Fibroblast of pulmonary artery (primary cell): ENCODE measurements around the gene ADGRL1.
A peak's percentile ranks its signal among the peaks of the same experiment; 100 is the strongest.

Experiments used
- DNase-seq: peaks from one replicate; pipeline ENCODE4 v3.0.0-alpha.2; 2010; ENCODE audit warnings: low read depth
- H3K4me3 ChIP-seq: replicated peaks from 2 replicates; pipeline ENCODE4 v1.5.1; 2011; ENCODE audit warnings: low read depth, mild to moderate bottlenecking, control low read depth, low read length, moderate library complexity
- CTCF ChIP-seq: IDR thresholded peaks from 2 replicates; pipeline ENCODE4 v1.5.1; 2011; ENCODE audit warnings: mild to moderate bottlenecking, control low read depth, low read length, inconsistent platforms; ENCODE audit errors: missing control alignments

Gene ADGRL1

GRCh38 chr19:14136509-14137281 lies 69.3 kb downstream of the ADGRL1 start, which contains the start of gene ASF1B:
TSS of gene ASF1B (minus strand) at chr19:14136589. CDS start at chr19:14136456, 133 bp downstream.
- DNase-seq: peak; percentile 100
- peak; percentile 43 for TF ChIP-seq CTCF
- H3K4me3 ChIP-seq: peak within 1 kb of the TSS; percentile 75

- TF ChIP-seq CTCF: no peak
- DNase-seq: no peak
- peak overlapping the region; percentile 75 for H3K4me3 ChIP-seq
Observed at GRCh38 chr19:14135985-14136508, 69.9 kb downstream of the ADGRL1 start.

GRCh38 chr19:14135355-14135754 lies 70.6 kb downstream of the ADGRL1 start:
- no peak for TF ChIP-seq CTCF
- H3K4me3 ChIP-seq: peak overlapping the region; percentile 75
- no peak for DNase-seq

GRCh38 chr19:14127929-14128509 lies 78.0 kb downstream of the ADGRL1 start:
- DNase-seq: peak; percentile 61
- TF ChIP-seq CTCF: no peak
- no peak overlapping the region for H3K4me3 ChIP-seq

- DNase-seq: no peak
- H3K4me3 ChIP-seq: no peak overlapping the region
- no peak for TF ChIP-seq CTCF
Observed at GRCh38 chr19:14127176-14127575, 78.8 kb downstream of the ADGRL1 start.

GRCh38 chr19:14122924-14123323 lies 83.0 kb downstream of the ADGRL1 start:
- no peak for DNase-seq
- no peak overlapping the region for H3K4me3 ChIP-seq
- no peak for TF ChIP-seq CTCF
